Measurements from ENCODE around the gene MAGI2. TPM values are rescaled to one million over a fixed set of nuclear protein-coding genes. Genes with fewer than 3 reads are reported as not detected.

Gene MAGI2
- total RNA-seq, 1 donor from 2014 or later: 11.4 TPM

- DNase-seq (ENCODE audit: low spot score, unreplicated experiment): no peak
- Mint-ChIP-seq H3K4me1 (ENCODE audit: low read depth) (peaks cover 6% of the 10 kb centered on the region), H3K27ac (no peak overlapping the region), H3K27me3 (no peaks in the 10 kb centered on the region), H3K9me3 (ENCODE audit: low read depth) (no peaks in the 10 kb centered on the region), H3K4me3 (ENCODE audit: low read depth) (no peak overlapping the region), H3K36me3 (ENCODE audit: insufficient read depth) (no peaks in the 10 kb centered on the region)
- no peak for TF ChIP-seq CTCF (IDR thresholded peaks at IDR 0.05; ENCODE audit: unreplicated experiment)
Observed at GRCh38 chr7:78563191-78563590, 890.3 kb downstream of the MAGI2 start.

DNA sequence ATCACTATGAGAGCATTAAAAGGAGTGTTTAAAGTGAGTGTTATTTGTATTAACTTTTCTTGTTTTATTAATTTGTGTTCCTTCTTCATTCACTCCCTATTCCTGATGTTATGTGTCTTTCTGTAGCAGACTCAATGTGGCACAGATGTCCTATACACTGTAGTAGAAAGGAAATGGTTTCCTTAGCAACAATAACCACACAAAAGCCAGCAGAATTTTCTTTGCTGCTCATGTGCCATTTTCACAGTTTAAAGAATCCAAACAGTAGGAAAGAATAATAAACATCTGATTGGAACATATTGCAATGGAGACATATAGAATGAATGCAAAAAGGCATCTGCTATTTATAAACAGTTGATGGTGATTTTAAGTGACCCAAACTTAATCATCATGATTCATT, 891.3 kb downstream of the MAGI2 start:
- no peaks in the 10 kb centered on the region for H3K9me3 Mint-ChIP-seq (ENCODE audit: low read depth)
- TF ChIP-seq CTCF (IDR thresholded peaks at IDR 0.05; ENCODE audit: unreplicated experiment): no peak
- peaks cover 6% of the 10 kb centered on the region for H3K4me1 Mint-ChIP-seq (ENCODE audit: low read depth)
- no peak overlapping the region for H3K4me3 Mint-ChIP-seq (ENCODE audit: low read depth)
- no peaks in the 10 kb centered on the region for H3K36me3 Mint-ChIP-seq (ENCODE audit: insufficient read depth)
- no peak for DNase-seq (ENCODE audit: low spot score, unreplicated experiment)
- no peaks in the 10 kb centered on the region for H3K27me3 Mint-ChIP-seq
- no peak overlapping the region for H3K27ac Mint-ChIP-seq

DNA sequence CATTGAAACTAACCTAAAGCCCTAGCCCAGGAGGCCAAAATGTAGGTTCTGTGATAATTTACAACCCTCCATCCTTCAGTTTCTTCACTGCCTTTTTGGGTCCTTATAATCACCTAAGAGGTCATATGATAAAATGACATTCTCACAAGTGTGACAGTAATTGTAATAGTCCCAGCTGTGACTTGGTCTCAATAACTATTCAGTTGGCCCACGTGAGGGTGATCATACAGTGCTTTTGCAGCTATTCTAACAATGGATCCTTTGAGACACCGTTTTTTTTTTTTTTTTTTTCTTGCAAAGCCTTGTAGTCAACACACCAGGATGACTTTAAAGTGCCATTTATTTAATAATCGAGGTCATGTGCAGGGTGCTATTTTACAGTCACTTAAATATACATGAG, 894.9 kb downstream of the MAGI2 start:
- no peaks in the 10 kb centered on the region for H3K4me1 Mint-ChIP-seq (ENCODE audit: low read depth)
- H3K36me3 Mint-ChIP-seq (ENCODE audit: insufficient read depth): no peaks in the 10 kb centered on the region
- H3K27ac Mint-ChIP-seq: no peak overlapping the region
- H3K27me3 Mint-ChIP-seq: no peaks in the 10 kb centered on the region
- no peaks in the 10 kb centered on the region for H3K9me3 Mint-ChIP-seq (ENCODE audit: low read depth)
- TF ChIP-seq CTCF (IDR thresholded peaks at IDR 0.05; ENCODE audit: unreplicated experiment): no peak
- DNase-seq (ENCODE audit: low spot score, unreplicated experiment): no peak
- H3K4me3 Mint-ChIP-seq (ENCODE audit: low read depth): no peak overlapping the region

GRCh38 chr7:78543976-78544375, 909.5 kb downstream of the MAGI2 start:
- no peak for DNase-seq (ENCODE audit: low spot score, unreplicated experiment)
- Mint-ChIP-seq H3K27ac (no peak overlapping the region), H3K36me3 (ENCODE audit: insufficient read depth) (no peaks in the 10 kb centered on the region), H3K27me3 (no peaks in the 10 kb centered on the region), H3K4me3 (ENCODE audit: low read depth) (no peak overlapping the region), H3K9me3 (ENCODE audit: low read depth) (no peaks in the 10 kb centered on the region), H3K4me1 (ENCODE audit: low read depth) (peaks cover 4% of the 10 kb centered on the region)
- TF ChIP-seq CTCF (IDR thresholded peaks at IDR 0.05; ENCODE audit: unreplicated experiment): no peak

GRCh38 chr7:78542981-78543380, 910.5 kb downstream of the MAGI2 start:
- H3K27me3 Mint-ChIP-seq: no peaks in the 10 kb centered on the region

More at GRCh38 chr7:78542981-78543380, 910.5 kb downstream of the MAGI2 start:
- no peak for TF ChIP-seq CTCF (IDR thresholded peaks at IDR 0.05; ENCODE audit: unreplicated experiment)
- H3K4me3 Mint-ChIP-seq (ENCODE audit: low read depth): no peak overlapping the region
- no peak overlapping the region for H3K27ac Mint-ChIP-seq
- peaks cover 4% of the 10 kb centered on the region for H3K4me1 Mint-ChIP-seq (ENCODE audit: low read depth)
- peaks cover 2% of the 10 kb centered on the region for H3K36me3 Mint-ChIP-seq (ENCODE audit: insufficient read depth)
- no peak for DNase-seq (ENCODE audit: low spot score, unreplicated experiment)
- H3K9me3 Mint-ChIP-seq (ENCODE audit: low read depth): peaks cover 5% of the 10 kb centered on the region
